GM10847 (cell line): ENCODE data around the gene GBGT1.

Experiments
- POLR2A ChIP-seq: IDR thresholded peaks from 2 replicates; pipeline ENCODE4 v1.6.1; 2011; ENCODE audit not compliant: insufficient read length; ENCODE audit errors: extremely low read depth

The GBGT1 gene

GRCh38 chr9:133125941-133126696 lies 37.6 kb downstream of the GBGT1 start:
- TF ChIP-seq POLR2A: no peak

GRCh38 chr9:133124907-133125275 lies 38.8 kb downstream of the GBGT1 start:
- no peak for TF ChIP-seq POLR2A

DNA sequence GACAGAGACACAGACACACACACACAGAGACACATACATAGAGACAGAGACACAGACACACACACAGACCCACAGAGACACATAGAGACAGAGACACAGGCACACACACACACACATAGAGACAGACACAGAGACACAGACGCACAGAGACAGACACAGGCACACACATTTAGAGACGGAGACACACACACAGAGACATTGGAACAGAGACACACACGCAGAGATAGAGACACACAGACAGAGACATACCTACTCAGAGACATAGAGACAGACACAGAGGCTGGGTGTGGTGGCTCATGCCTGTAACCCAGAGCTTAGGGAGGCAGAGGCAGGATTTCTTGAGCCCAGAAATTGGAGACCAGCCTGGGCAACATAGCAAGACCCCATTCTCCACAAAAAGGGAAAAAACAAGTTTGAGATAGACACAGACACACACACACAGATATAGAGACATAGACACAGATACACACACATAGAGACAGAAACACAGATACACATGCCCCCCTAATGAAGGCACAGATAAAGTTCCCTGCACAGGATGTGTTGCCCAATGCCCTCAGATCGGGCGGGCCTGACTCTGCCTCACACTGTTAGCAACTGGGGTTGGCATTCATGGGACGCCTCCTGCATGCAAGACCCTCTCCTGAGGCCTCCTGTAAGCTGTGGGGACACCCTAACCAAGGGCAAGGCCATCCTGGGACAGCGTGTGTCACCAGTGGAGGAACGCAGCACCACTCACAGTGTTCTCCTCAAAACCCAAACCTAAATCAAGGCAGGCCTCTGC lies 39.4 kb downstream of the GBGT1 start:
- no peak for TF ChIP-seq POLR2A

DNA sequence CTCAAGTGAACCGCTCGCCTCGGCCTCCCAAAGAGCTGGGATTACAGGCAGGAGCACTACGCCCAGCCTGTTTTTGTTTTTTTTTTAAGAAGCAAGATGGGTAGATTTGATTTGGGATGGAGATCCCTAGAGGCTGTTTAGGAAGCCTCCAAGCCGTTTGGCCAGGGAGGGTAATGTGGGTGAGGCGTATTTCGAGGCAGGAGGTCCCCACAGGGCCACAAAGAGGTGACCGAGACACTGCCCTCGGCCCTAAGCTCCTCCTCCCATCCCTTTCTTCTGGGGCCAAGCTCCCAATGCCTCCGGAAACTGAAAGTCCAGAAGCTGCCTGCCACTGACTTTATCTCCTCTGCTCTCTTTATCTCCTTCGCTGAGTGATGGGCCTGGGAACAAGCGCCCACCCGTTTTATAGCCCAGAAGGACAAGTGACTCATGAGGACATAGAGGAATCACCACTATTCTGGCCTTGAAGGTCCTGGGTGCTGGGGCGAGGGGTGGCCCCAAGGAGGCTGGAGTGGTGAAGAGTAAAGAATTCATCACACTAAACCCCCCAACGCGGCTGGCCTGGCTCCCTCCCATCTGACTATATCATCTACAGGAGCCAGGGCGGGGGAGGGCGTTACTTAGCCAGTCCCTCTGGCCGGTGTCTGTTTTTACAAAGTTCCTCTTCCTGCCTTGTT lies 40.6 kb downstream of the GBGT1 start:
- TF ChIP-seq POLR2A: no peak

DNA sequence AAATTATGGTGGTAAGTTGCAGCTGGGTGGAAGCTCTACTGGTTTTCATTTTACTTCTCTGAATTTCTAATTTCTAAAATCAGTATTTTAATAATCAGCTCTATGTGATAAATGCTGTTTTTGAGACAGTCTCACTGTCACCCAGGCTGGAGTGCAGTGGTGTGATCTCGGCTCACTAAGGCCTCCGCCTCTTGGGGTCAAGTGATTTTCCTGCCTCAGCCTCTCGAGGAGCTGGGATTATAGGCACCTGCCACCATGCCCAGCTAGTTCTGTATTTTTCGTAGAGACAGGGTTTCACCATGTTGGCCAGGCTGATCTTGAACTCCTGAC lies 41.1 kb downstream of the GBGT1 start:
- TF ChIP-seq POLR2A: no peak

DNA sequence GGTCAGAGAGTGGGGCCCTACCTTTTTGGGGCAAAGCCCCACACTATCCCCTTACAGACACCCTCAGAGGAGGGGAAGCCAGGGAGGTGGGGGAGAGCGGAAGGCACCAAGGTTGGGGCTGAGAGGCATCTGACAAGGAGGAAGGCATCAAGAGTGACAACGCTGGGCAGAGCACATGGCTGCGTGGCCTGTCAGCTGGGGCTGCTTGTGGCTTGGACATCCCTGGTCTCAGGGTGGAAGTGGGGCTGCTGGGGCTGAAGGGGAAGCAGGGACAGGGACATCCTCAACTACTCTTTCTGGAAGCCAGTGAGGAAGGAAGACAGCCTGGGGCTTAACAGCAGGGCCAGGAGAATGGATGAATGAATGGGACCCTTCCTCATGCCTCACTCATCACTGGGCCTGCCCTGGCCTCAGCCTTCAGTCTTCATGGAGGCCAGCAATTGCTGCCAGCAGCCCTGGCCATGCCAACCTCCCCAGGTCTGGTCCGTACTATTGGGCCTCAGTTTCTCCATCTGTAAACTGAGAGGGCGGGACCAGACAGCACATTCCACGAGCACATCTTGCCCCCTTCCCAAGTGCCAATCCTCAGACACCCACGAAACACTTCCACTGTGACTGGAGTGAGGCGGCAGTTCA lies 41.7 kb downstream of the GBGT1 start:
- TF ChIP-seq POLR2A: no peak

GRCh38 chr9:133121198-133121914 lies 42.4 kb downstream of the GBGT1 start, which contains the start of gene RALGDS:
Gene RALGDS, minus strand, starts transcription at chr9:133121240. Its CDS starts 86 bp downstream, at chr9:133121154.
- TF ChIP-seq POLR2A: no peak

DNA sequence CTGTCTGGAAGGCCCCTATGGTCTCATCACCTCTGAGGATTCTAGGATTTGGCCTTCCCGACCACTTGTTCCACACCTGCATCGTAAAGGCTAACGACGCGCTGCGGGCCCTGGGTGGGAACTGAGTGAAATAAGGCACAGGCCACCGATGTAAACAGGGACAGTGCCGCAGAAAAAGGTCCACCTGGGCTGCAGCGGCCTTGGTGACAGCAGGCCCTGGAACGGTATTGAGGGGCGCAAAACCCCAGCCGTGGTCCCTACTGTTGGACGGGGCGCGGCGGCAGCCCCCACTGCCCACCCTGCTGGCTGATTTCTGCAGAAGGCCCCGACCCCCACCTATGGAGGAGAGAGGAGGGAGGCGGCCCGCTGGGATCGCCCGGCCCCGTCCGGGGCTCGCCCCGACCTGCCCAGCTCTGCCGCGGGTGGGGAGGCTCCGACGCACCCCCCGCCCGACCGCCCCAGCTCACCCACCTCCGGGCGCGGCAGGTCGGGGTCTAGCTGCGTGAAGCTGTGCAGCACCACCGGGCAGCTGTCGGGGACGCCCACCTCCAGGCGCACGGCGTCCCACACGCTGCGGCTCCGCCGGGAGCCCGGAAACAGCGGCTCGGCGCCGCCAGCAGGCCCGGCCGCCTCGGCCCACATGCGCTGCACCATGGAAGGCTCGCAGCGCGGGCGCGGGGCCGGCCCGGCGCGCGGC lies 43.1 kb downstream of the GBGT1 start:
- peak; percentile 24 for TF ChIP-seq POLR2A

DNA sequence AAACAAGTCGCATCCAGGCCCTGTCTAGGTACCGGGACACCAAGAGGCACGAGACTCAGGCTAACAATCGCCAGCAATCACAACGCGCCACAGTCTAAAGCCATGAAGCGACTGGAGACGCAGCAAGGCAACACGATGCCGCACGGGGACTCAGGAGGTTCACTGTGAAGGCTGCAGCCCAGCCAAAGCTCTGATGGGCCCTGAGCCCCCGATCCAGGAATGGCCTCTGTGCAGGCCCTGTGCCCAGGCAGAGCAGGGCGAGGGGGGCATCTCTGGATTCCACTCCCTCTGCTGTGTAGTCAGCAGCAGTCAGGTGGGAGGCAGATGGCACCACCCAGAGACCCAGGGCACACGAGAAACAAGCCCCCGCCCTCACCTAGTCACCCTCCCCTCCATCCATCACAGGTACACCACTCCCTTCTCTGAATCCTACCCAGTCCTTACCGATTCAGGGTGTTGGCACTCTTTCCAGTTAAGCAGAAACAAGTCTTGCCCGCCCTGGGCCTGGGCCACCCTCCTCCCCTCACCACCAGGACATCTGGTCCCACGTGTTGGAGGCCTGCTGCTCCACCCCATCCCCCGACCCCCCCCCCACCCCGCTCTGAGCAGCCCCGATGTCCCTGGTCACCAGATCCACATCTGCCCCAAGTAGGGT lies 43.7 kb downstream of the GBGT1 start:
- no peak for TF ChIP-seq POLR2A

- TF ChIP-seq POLR2A: no peak
Observed at GRCh38 chr9:133119103-133119845, 44.4 kb downstream of the GBGT1 start.

GRCh38 chr9:133118568-133118967 lies 45.1 kb downstream of the GBGT1 start:
- no peak for TF ChIP-seq POLR2A

- TF ChIP-seq POLR2A: no peak
Observed at GRCh38 chr9:133118179-133118520, 45.6 kb downstream of the GBGT1 start.
